Uterus (tissue), 4 donors: Measurements from ENCODE around the gene ZNF350. TPM values are rescaled to one million over a fixed set of nuclear protein-coding genes. Genes with fewer than 3 reads are reported as not detected.
"Not testable (repeated sequence)": the region's sequence is repeated elsewhere in the genome, so short reads cannot be mapped to it uniquely, and the experiment has no call there.

Experiments
- DNase-seq, 2 donors: peaks; one replicate each; pipeline ENCODE4 v3.0.0-alpha.2; 2019 to 2020
- H3K27ac ChIP-seq, 2 donors: fragments of 200-600 bp; sonication (generic); 1 replicate in 1 of 2; 2 replicates in 1 of 2; pipeline ENCODE4 v1.5.1; 2016 to 2018
- H3K27me3 ChIP-seq, 2 donors: fragments of 200-600 bp; sonication (generic); one replicate each; pipeline ENCODE4 v1.5.1; 2018 to 2019; ENCODE audit warnings: control low read depth in 1 of 2
- H3K36me3 ChIP-seq, 2 donors: fragments of 200-600 bp; sonication (generic); one replicate each; pipeline ENCODE4 v1.5.1; 2019; ENCODE audit warnings: control low read depth in 1 of 2
- H3K4me1 ChIP-seq, 2 donors: fragments of 200-600 bp; sonication (generic); one replicate each; pipeline ENCODE4 v1.5.1; 2018 to 2019; ENCODE audit warnings: control low read depth in 1 of 2
- H3K4me3 ChIP-seq, 2 donors: fragments of 200-600 bp; sonication (generic); 1 replicate in 1 of 2; 2 replicates in 1 of 2; pipeline ENCODE4 v1.5.1; 2018 to 2019; ENCODE audit warnings: mild to moderate bottlenecking in 1 of 2
- H3K9me3 ChIP-seq, 2 donors: fragments of 200-600 bp; sonication (generic); one replicate each; pipeline ENCODE4 v1.5.1; 2019; ENCODE audit warnings: control low read depth in 1 of 2
- POLR2A ChIP-seq, 2 donors: fragments of 450-650 bp; IDR thresholded peaks; one replicate each; pipeline ENCODE4 v1.6.1; 2016; ENCODE audit warnings: antibody characterized with exemption in 2 of 2, mild to moderate bottlenecking in 1 of 2, moderate library complexity in 1 of 2
- intact Hi-C: fragments of 100-400 bp; cut with DNase I; formaldehyde crosslinking; loops from one replicate; pipeline ENCODE4 v1.15.1; 2023; ENCODE audit warnings: low total_unique reads
- total RNA-seq, 4 donors: library from RNA; depleted of rRNA in 3 of 4; stranded (reverse); fragments of >200 nt in 3 of 4; gene quantifications; one replicate each; pipeline versions ENCODE4 v1.1.0 to v1.2.4, GENCODE V29; 2014 to 2023
- TF ChIP-seq, protein P1 (sequence below), 4 experiments: fragments of 200-600 bp in 2 of 4; fragments of 450-650 bp in 2 of 4; sonication (generic) in 2 of 4; IDR thresholded peaks; one replicate each; pipeline ENCODE4 v1.5.1; 2016 to 2019; ENCODE audit warnings: antibody characterized with exemption in 4 of 4, mild to moderate bottlenecking in 2 of 4, moderate library complexity in 1 of 4
- donor health status: DM: yes; HTN: yes; CAD: no.

Gene ZNF350
- total RNA-seq, 4 donors from 2014 or later: 2.3 to 28.0 (median 15.1) TPM

DNA sequence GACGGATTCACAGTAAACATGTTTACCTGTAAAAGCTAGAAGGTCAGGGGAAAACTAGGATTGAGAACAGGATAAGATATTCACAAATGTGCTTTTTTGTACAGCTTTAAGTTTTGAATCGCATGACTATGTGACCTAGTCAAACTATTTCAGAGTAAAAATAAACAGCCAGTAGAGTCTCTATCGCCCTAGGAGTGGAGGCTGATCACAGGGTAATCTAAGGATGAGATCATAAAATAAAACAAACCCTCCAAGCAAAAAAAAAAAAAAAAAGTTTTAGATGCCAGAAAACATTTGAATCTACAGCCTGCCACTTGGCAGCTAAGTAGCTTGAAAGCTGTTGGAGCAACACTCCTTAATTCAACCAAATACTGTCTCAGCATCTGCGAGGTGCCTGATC is 26.8 kb downstream of the ZNF350 start:
- H3K4me3 ChIP-seq: no peak overlapping the region
- no peak for TF ChIP-seq POLR2A (IDR thresholded peaks at IDR 0.05)
- TF ChIP-seq, protein P1, sequence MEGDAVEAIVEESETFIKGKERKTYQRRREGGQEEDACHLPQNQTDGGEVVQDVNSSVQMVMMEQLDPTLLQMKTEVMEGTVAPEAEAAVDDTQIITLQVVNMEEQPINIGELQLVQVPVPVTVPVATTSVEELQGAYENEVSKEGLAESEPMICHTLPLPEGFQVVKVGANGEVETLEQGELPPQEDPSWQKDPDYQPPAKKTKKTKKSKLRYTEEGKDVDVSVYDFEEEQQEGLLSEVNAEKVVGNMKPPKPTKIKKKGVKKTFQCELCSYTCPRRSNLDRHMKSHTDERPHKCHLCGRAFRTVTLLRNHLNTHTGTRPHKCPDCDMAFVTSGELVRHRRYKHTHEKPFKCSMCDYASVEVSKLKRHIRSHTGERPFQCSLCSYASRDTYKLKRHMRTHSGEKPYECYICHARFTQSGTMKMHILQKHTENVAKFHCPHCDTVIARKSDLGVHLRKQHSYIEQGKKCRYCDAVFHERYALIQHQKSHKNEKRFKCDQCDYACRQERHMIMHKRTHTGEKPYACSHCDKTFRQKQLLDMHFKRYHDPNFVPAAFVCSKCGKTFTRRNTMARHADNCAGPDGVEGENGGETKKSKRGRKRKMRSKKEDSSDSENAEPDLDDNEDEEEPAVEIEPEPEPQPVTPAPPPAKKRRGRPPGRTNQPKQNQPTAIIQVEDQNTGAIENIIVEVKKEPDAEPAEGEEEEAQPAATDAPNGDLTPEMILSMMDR (IDR thresholded peaks at IDR 0.05): no peak
- H3K27ac ChIP-seq: no peak overlapping the region
- DNase-seq: no peak
- peaks cover 0 to 25% of the 10 kb centered on the region in 2 donors for H3K9me3 ChIP-seq
- no peaks in the 10 kb centered on the region for H3K36me3 ChIP-seq
- H3K27me3 ChIP-seq: no peaks in the 10 kb centered on the region
- H3K4me1 ChIP-seq: no peaks in the 10 kb centered on the region
- intact Hi-C loops: no loop called here

DNA sequence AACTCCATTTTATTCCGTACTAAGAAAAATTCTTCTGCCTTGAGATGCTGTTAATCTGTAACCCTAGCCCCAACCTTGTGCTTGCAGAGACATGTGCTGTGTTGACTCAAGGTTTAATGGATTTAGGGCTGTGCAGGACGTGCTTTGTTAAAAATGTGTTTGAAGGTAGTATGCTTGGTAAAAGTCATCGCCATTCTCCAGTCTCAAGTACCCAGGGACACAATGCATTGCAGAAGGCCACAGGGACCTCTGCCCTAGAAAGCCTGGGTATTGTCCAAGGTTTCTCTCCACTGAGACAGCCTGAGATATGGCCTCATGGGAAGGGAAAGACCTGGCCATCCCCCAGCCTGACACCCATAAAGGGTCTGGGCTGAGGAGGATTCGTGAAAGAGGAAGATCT is 28.8 kb downstream of the ZNF350 start:
- H3K36me3 ChIP-seq, intact Hi-C loops, H3K27ac ChIP-seq, H3K4me3 ChIP-seq, H3K27me3 ChIP-seq, DNase-seq, H3K4me1 ChIP-seq: not testable (repeated sequence)
- H3K9me3 ChIP-seq: peaks cover 0 to 13% of the 10 kb centered on the region in 2 donors

DNA sequence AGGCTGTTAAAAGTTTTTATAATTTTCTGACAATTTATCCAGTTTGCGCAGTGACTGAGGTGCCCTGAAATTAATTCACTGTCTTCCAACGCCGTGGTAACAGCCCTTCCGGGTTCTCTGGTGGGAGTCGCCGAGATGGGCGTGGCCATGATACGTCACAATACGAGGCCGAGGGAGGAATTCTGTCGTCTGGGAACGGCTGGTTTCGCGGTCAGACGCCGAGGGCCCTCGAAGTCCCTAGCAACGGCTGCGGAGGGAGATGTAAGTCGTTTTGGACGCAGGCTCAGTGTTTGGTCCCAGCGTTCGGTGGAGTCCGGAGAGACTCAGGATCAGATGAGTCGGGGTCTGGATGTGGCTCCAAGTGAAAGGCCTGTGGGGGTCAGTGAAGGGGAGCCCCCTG is 37.7 kb downstream of the ZNF350 start:
- TF ChIP-seq, protein P1 (IDR thresholded peaks at IDR 0.05): no peak
- no peak for TF ChIP-seq POLR2A (IDR thresholded peaks at IDR 0.05)
- Histone ChIP-seq H3K36me3 (no peaks in the 10 kb centered on the region), H3K27ac (no peak overlapping the region), H3K4me3 (peak overlapping the region in 1 of 2 donors; percentile 6), H3K4me1 (no peaks in the 10 kb centered on the region), H3K27me3 (no peaks in the 10 kb centered on the region), H3K9me3 (peaks cover 0 to 64% of the 10 kb centered on the region in 2 donors)
- intact Hi-C loops: no loop called here
- no peak for DNase-seq

DNA sequence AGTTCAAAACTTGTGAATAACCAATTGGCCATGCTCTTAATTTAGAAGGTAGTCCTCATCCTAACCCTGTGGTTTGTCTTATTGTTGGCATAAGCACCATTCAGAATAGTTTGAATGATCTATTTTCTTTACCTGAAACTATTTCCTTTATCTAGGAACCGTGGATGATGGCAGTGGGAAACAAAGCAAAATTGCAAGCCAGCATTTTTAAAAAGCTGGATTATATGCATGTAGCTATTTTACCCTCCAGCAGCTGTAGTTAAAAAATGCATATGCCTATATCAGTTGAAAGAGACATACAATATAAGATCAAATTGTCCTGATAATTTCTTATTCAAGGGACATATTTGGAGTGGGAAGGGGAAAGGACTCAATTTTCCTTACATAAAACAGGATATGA is 40.0 kb downstream of the ZNF350 start:
- Histone ChIP-seq H3K27ac (no peak overlapping the region), H3K4me1 (no peaks in the 10 kb centered on the region), H3K9me3 (peaks cover 0 to 87% of the 10 kb centered on the region in 2 donors), H3K36me3 (no peaks in the 10 kb centered on the region), H3K4me3 (no peak overlapping the region), H3K27me3 (no peaks in the 10 kb centered on the region)
- intact Hi-C loops: no loop called here
- TF ChIP-seq POLR2A (IDR thresholded peaks at IDR 0.05): no peak
- no peak for DNase-seq

DNA sequence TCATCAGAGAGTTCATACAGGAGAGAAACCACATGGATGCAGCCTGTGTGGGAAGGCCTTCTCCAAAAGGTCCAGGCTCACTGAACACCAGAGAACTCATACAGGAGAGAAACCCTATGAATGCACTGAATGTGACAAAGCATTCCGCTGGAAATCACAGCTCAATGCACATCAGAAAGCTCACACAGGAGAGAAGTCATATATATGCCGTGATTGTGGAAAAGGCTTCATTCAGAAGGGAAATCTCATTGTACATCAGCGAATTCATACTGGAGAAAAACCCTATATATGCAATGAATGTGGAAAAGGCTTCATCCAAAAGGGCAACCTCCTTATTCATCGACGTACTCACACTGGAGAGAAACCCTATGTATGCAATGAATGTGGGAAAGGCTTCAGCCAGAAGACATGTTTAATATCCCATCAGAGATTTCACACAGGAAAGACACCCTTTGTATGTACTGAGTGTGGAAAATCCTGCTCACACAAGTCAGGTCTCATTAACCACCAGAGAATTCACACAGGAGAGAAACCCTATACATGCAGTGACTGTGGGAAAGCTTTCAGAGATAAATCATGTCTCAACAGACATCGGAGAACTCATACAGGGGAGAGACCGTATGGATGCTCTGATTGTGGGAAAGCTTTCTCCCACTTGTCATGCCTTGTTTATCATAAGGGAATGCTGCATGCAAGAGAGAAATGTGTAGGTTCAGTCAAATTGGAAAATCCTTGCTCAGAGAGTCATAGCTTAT is 41.7 kb downstream of the ZNF350 start:
- H3K4me1 ChIP-seq: no peaks in the 10 kb centered on the region
- H3K4me3 ChIP-seq: no peak overlapping the region
- H3K36me3 ChIP-seq: no peaks in the 10 kb centered on the region
- intact Hi-C loops: no loop called here
- H3K27me3 ChIP-seq: no peaks in the 10 kb centered on the region
- TF ChIP-seq POLR2A (IDR thresholded peaks at IDR 0.05): no peak
- H3K27ac ChIP-seq: no peak overlapping the region
- peaks cover 0 to 84% of the 10 kb centered on the region in 2 donors for H3K9me3 ChIP-seq
- no peak for DNase-seq

DNA sequence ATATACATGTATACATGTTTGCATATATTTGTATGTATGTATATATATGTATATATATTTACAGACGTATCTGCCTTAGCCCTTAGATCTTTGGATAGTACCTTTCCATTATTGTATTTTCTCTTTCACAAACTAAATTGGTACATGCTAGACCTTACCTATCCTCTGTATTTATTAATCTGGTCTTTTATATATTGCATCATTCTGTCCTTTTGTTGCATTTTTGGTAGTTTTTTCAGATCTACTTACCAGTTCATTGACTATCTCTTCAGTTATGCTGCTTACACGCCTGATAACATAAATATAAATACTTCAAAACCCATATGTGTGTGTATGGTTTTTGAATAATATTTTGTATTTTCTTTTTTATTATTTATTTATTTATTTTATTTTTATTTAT is 47.7 kb downstream of the ZNF350 start:
- intact Hi-C loops: no loop called here
- H3K4me3 ChIP-seq: no peak overlapping the region
- DNase-seq: no peak
- H3K36me3 ChIP-seq: no peaks in the 10 kb centered on the region
- TF ChIP-seq, protein P1 (IDR thresholded peaks at IDR 0.05): no peak
- TF ChIP-seq POLR2A (IDR thresholded peaks at IDR 0.05): no peak
- H3K9me3 ChIP-seq: peaks cover 0 to 68% of the 10 kb centered on the region in 2 donors
- H3K27me3 ChIP-seq: no peaks in the 10 kb centered on the region
- no peak overlapping the region for H3K27ac ChIP-seq
- no peaks in the 10 kb centered on the region for H3K4me1 ChIP-seq
